GM19372 (cell line): ENCODE data around the gene C10orf90.

Experiments used
- ATAC-seq: cut with Tn5 transposase; IDR thresholded peaks from one replicate; pipeline ENCODE4 v1.9.1; 2021; ENCODE audit warnings: mild to moderate bottlenecking, low read depth, moderate library complexity; ENCODE audit not compliant: unreplicated experiment

C10orf90 gene

DNA sequence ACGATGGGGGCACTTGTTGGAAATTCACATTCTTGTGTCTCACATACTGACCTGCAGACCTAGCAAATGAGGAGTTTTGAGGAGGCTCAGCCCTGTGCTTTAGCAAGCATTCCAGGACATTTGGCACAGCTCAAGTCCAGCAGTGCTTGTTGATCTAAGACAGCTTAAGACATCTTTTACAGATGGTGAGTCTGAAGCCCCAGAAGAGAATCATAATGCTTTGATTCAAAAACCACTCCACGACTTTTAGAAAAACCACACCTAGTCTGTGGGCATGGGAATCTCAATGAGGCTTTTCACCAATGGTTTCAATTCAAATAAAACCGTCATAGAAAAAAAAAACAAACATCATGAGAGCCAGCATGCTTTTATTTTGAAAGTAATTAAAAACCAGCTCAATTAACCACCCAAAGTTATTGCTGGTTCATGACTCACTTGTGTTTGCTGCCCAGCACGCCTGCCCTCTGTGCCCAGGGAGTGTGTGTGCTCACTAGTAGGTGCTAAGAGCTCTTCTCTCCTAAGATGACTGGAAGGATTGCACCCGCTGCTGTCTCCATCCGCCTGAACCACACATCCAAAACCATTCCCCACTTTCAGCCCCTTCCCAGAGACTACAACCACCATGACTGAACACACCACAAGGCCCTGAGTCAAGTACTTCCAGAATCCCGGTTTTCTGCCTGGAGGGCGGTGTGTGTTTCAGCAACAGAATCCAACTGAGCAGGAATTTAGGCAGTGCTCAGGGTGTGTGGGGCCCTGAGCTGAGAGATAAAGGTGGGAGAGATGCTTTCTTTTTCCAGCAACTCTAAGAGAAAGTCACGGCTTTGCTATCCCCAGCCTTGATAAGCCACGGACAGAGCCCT lies 152.0 kb downstream of the C10orf90 start:
- no peak for ATAC-seq

DNA sequence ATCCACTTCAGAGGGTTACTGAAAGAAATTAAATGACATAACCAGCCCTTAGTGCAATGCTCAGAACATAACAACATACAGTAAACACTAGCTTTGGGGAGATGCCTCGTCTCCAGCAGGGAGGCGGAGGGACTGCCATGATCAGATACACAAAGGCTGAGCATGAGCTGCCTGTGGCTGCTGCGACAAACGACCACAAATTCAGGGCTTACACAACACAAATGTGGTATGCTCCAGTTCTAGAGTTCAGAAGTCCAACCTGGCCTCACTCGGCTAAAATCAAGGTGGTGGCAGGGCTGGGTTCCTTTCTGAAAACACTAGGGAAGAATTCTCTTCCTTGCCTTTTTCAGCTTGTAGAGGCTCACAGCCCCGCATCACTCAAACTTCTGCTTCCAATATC lies 154.0 kb downstream of the C10orf90 start:
- ATAC-seq, result no peak

DNA sequence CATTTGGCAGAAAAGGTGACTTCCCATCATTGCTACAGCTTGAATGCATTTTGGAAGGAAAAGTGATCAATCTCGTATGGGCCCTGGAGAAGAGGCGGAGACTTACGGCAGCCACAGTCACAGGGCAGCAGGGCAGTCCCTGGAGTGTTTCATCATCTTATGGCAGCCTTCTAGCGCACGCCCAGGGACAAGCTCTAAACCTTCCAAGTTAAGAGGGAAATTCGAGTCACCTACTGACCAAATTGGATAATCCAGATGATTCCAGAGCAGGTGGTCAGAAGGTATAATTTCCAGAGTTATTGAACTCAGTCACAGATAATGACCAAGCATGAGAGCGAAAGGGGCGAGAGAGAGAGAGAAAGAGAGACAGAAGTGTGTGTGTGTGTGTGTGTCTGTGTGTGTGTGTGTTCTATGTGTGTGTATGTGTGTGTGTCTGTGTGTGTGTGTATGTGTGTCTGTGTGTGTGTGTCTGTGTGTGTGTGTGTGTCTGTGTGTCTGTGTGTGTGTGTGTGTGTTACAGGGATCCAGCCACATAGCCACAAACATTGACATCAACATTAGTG lies 158.5 kb downstream of the C10orf90 start:
- ATAC-seq, result no peak

DNA sequence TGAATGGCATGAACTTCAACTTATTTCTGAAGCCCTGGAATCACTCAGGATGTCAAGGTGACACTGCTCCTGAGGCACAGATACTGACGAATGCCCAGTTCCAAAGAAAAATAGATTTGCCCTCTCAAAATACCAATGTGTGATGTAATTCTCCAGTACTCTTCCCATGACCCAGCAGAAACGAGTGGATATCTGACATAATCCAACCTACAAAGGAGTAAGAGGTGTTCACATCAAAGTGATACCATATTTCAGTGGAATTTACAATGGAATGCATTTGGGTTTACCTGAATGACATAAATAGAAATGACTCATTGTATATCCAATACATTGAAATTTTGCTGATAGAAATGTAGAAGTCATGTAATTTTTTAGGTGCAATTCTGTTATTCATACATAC lies 161.3 kb downstream of the C10orf90 start:
- ATAC-seq, result no peak

DNA sequence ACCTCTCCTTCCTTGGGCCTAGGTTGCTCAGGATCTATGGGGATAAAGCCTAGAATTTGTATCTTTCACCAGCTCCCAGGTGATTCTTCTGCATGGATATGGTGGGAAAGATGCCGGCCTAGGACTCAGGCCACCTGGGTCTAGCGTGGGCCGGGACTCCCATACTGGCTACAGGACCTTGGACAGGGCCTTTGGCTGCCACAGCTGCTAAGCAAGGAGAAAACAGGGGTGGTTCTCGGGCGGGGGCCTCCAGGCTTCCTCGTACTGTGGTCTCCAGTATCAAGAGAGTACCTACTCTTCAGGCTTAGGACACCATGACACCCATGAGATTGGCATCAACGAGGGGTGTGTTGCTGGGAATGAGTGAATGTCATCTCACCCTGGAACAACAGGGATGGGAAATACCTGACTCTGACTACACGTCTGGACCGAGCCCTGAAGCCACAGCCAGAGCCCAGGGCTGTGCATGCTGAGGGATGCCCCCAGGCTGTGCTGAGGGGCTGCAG lies 161.9 kb downstream of the C10orf90 start:
- ATAC-seq, result no peak

DNA sequence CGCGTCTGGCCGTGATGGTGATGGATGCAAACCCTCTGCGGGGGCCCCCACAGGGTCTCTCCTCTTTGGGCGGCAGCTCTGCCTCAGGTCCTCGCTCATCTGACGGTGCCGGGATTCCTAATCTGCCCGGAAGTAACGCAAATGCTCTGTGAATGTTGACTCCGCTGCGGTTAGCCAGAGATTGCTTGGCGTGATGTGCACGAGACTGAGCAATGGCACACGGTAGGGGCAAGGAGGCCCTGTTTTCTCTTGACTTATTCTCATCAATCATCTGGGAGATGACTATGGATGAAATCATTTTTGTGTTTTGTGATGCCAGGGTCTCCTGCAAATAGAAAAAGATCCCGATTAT lies 165.8 kb downstream of the C10orf90 start:
- ATAC-seq, result no peak

DNA sequence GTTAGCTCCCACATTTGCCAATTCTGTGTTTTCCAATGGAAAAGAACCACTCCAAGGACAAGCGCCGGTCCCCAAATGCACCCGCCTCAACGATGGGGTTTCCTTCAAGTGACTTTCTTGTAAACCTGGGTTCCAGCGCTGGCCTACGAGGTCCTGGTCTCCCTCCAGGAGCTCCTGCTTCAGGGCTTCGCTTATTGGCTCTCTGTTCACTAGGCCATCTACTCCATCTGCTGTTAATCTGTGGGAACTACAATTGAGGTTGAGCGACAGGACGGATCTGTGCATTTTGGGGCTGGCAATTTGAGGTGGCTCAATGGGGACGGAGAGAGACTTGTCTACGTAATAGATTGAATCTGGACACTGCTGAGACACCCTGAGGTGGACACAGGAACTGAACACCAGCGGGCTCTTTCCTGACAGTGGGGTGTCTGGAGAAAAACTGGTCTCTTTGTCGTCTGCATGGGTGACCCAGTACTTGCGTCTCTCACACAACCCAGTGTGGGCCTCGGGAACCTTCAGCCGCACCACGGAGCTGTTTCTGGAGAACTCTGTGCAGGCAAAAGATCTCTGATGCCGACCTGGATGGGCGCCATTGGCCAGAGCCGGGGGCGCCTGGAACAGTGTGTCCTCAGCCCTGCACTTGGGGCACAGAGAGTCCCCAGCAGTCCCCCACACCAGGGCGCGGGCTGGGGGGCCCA lies 166.3 kb downstream of the C10orf90 start:
- no peak for ATAC-seq

DNA sequence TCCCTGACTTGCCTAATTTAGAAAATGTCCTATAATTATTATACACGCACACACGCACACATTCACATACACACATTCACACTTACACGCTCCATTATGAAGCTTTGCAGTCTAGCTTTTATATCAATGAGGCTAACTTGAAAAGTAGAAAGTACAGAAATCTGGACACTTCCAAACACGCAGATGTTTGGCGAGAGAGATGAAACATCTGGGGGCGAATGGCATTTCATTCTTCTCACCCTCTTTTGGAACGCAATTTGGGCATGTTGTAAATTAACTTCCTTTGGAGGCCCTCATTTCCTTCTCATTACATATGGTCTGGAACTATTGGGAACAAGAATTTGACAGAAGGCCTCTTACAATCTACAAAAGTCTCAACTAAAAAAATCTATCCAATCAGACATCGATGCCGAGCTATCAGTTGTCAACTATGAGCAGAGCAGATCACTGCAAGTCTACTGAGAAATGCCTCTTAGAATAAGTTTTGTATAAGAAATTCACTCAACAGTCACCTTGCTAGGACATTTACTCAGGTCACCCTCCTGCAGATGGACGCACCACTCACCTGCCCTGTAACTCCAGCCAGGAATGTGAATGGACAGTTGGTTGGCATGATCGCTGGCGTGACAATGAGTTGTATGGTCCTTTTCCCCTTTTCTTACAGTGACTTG lies 167.0 kb downstream of the C10orf90 start:
- no peak for ATAC-seq

DNA sequence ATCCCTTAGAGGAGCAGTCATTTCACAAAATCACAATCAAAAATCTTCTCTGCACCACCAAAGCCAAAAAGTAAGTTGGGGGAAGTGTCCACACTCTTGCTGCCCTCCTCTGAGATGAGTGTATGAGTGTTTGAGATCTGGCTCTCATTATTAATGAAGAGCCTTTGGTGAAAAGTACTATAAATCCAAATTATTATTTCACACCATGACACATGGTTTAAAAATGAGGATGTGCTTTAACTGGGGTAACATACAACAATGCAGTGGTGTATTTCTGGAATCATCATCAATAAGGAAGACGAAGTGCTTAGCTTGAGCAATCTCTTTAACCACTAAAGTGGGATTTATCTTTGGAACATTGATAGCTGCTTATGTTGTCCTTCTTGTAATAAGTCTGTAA lies 168.1 kb downstream of the C10orf90 start:
- ATAC-seq, result no peak

DNA sequence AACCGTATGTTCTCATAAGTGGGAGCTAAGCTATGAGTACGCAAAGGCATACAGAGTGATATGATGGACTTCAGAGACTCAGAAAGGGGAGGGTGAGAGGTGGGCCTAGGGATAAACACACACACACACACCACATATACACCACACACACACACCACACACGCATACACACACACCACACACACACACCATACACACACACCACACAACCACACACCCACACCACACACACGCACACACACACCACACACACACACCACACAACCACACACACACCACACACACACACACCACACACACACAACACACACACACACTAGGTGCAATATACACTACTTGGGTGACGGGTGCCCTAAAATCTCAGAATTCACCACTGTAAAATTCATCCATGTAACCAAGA lies 168.7 kb downstream of the C10orf90 start:
- no peak for ATAC-seq

DNA sequence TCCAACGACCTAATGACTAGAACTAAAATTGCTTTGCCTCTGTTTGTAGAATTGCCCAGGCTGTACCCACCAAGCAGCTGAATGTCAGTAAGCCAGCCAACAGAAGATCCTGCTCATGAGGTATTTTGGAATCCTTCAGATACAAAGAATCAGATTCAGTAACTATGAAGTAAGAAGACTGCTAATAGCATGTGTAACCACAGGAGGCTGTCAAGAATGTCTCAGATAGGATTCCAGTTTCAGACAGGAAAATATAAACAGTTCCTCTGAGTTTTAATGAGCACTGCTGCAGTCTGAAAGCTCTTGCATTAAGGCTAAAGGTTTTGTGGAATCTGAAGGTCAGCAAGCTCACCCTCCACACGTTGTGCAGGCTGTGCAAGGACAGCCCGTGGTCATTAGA lies 169.6 kb downstream of the C10orf90 start:
- ATAC-seq, result no peak

DNA sequence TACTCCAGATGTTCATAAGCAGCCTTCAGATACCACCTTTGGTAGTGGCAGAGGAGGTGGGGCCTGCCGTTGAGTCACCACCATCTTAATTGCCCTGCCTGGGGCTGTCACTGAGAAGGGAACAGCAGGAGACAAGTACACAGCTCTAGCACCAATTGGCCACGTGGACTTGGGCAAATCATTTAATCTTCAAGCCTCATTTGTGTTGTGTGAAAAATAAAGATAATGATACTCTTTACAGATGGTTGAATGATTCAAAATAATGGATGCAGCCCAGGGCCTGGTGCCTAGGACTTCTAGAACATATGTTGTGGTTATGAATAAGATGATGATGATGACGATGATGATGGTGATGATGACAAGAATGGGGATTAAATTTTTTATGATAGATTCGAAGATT lies 170.3 kb downstream of the C10orf90 start:
- ATAC-seq, result no peak

DNA sequence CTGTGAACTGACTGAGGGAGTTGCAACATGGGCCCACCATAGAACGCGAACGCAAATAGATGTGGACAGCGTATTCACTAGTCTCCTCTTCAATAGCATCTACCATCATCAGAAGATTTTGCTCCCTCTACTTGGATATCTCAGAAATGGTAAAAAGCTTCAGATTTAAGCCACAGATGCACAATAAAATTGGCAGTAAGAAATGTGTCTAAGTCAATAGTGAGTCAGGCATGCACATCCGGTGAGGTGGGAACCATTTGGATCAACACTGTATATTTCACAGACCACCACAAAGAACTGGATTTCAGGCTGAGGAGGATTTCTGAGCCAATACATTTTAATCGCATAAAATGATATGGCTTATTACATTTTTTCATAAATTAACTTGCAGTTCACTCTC lies 170.7 kb downstream of the C10orf90 start:
- no peak for ATAC-seq

DNA sequence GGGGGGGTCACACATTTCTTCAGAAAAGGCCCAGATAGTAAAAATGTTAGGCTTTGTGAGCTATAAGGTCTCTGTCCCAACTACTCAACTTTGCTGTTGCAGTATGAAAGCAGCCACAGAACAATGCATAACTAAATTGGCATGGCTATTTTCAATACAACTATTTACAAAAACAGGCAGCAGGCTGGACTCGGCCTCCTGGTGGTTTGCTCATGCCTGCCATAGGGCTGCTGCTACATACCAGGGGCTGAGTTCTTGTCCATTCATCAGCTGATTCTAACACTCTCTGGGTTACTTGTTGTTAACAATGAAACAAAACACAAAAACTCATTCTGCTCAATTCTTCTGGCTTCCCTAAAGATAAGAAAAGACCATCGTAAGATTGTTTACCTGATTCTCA lies 172.8 kb downstream of the C10orf90 start:
- no peak for ATAC-seq

DNA sequence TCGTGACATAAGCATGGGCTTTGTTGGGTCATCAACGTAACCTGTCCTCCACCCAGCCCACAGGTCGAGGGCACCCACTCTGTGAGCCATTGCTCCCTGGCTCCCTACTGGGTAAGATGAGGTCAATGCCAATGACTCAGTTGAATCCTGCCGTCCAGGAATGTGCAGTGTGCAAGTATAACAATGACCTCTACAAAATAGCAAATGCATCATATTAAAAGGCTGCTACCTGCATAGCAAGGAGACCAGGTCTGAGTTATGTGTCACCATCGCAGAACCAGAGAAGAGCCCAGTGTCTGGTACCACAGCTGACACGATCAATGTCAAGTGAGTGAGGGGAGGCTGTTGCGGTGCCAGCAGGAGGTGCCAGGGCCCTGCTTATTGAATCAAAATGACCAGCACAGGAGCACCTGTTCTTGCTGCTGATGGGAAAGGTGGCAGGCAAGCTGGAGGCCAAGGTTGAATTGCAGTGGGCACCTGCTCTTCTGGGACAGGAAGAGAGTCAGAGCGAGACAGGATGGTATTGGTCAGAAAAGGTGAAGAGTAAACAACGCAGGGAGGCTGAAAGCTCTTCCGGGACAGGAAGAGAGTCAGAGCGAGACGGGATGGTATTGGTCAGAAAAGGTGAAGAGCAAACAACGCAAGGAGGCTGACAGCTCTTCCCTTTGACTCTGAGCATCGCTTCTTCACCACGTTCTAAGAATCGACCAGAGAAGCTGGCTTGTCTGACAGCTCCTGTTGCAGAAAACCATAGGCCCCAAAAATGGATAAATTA lies 173.5 kb downstream of the C10orf90 start:
- ATAC-seq, result no peak

DNA sequence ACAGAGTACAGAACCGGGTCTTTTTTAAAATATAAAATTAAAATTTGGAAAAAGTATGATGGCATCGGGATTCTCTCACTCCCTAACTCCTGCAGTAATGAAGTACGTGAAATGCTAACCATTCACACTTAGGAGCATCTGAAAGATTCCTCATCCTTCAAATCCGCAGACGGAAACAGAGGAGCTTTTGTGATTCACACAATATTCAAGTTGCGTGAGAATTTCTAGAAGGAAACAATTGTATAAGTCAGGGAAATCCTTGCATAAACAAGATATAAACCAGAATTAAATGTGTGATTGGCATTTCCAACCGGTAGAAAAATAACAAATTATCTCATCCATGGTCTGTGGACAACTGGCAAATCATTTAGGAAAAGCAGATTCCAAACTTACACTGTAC lies 179.0 kb downstream of the C10orf90 start:
- ATAC-seq, result no peak

DNA sequence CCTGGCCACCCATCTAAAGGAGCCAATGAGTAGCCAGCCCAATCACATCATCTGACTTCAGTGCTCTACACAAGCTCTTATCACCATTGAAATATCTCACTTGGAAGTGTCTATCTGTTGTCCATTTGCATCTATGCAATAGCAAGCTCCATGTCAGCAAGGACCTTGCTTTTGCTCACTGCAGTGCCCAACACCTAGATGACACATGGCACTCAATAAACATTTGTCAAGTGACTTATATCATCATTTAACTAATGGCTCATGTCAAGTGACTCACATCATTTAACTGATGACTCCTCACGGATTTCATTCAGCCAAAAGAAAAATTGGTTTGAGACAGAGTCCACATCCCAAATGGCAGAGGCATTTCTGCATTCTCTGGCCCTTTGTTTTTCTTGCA lies 189.3 kb downstream of the C10orf90 start:
- ATAC-seq, result no peak

DNA sequence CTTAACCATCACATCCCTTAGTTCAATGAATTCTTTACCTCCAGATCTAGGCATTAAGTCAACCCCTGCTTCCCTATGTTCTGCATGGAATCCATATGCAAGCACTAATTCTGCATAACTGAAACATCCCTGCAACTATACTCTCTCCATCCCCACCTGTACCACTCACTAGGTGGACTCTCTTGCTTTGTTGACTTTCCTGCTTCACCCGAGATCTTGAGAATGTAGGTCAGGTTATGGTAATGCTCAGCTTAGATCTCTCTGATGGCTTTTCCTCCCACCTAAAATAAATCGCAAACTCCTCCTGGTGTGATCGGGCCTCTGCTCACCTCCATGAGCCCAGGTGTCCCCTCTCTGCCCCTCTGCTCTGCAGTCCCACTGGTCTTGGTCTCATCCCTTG lies 189.8 kb downstream of the C10orf90 start:
- ATAC-seq, result no peak

DNA sequence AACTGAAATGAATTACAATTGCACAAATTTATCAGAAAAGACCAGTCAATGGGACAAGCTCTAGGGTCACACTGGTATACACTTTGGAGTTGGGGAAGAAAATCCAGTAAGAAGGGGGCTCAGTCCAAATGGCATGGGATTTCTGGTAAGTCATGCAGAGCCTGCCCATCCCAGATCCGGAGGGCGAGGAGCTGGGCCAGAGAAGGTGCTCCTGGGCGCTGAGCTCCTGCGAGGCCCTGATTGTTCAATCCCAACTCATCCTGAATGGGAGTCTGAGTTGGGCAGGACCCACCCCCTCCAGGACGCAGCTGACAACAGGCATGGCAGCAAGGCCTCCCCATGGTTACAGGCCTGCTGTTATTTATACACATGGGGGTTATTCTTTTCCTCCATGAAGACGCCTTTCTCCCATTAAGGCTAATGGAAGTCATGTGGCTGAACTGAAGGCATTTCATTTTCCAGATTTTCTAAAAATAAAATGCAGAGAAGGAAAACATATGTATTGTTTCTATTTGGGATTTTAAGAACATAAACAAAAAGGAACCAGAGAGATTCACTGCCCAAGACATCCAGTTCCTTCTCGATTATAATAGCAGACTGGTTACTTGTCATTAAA lies 191.1 kb downstream of the C10orf90 start:
- no peak for ATAC-seq

DNA sequence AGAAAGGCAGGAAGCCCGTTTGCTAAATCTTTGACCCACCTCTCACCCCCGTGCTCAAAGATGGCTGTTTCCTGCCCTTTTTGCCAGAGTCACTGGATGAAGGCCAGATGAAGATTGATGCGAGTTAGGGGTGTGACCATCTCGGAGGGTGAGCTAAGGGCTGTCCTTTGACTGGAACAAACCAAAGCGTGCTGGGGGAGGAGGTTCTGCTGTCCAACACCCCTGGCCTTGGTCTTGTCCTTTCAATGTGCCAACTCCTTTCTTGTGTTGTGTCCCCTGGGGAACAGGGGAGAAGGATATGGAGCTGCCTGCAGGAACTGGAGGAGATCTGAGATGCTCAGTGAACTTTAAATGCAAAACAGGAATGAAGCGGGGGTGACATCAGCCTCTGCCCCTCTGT lies 191.9 kb downstream of the C10orf90 start:
- ATAC-seq, result no peak
